ENCODE results near the gene ANKS1B. TPM values are rescaled to one million over a fixed set of nuclear protein-coding genes. Genes with fewer than 3 reads are reported as not detected.

Gene ANKS1B
- total RNA-seq, 1 experiment from 2014 or later, result 0.54 TPM

DNA sequence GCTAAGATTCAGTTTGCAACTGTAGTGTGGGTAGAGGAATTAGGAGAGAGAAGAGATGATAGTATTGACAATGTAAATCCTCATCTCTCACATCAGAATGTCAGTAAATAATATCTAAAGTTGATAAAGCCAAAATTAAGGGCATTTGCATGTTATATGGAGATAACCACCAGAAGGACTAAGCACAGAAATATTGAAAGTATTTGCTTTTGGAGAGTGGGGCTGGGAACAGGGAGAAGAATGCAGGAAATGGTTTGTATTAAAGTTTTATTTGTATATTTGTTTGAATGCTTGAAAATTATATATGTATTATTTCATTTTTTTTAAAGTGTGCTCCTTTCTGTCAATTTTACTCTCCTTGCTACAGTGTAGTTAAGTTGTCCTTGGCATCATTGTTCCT is 848.2 kb downstream of the ANKS1B start (continued):
- no peak for TF ChIP-seq POLR2AphosphoS5 (IDR thresholded peaks at IDR 0.05; ENCODE audit: low read depth, low read length)
- no peak for TF ChIP-seq JUND (IDR thresholded peaks at IDR 0.05)
- TF ChIP-seq, protein P1, sequence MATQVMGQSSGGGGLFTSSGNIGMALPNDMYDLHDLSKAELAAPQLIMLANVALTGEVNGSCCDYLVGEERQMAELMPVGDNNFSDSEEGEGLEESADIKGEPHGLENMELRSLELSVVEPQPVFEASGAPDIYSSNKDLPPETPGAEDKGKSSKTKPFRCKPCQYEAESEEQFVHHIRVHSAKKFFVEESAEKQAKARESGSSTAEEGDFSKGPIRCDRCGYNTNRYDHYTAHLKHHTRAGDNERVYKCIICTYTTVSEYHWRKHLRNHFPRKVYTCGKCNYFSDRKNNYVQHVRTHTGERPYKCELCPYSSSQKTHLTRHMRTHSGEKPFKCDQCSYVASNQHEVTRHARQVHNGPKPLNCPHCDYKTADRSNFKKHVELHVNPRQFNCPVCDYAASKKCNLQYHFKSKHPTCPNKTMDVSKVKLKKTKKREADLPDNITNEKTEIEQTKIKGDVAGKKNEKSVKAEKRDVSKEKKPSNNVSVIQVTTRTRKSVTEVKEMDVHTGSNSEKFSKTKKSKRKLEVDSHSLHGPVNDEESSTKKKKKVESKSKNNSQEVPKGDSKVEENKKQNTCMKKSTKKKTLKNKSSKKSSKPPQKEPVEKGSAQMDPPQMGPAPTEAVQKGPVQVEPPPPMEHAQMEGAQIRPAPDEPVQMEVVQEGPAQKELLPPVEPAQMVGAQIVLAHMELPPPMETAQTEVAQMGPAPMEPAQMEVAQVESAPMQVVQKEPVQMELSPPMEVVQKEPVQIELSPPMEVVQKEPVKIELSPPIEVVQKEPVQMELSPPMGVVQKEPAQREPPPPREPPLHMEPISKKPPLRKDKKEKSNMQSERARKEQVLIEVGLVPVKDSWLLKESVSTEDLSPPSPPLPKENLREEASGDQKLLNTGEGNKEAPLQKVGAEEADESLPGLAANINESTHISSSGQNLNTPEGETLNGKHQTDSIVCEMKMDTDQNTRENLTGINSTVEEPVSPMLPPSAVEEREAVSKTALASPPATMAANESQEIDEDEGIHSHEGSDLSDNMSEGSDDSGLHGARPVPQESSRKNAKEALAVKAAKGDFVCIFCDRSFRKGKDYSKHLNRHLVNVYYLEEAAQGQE (IDR thresholded peaks at IDR 0.05; ENCODE audit: low read depth), result no peak
- TF ChIP-seq, protein P2, sequence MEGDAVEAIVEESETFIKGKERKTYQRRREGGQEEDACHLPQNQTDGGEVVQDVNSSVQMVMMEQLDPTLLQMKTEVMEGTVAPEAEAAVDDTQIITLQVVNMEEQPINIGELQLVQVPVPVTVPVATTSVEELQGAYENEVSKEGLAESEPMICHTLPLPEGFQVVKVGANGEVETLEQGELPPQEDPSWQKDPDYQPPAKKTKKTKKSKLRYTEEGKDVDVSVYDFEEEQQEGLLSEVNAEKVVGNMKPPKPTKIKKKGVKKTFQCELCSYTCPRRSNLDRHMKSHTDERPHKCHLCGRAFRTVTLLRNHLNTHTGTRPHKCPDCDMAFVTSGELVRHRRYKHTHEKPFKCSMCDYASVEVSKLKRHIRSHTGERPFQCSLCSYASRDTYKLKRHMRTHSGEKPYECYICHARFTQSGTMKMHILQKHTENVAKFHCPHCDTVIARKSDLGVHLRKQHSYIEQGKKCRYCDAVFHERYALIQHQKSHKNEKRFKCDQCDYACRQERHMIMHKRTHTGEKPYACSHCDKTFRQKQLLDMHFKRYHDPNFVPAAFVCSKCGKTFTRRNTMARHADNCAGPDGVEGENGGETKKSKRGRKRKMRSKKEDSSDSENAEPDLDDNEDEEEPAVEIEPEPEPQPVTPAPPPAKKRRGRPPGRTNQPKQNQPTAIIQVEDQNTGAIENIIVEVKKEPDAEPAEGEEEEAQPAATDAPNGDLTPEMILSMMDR (IDR thresholded peaks at IDR 0.05 in 2 of 3, conservative IDR thresholded peaks at IDR 0.05 in 1 of 3; ENCODE audit: borderline replicate concordance in 1 of 3, insufficient read depth in 1 of 3, low read depth in 2 of 3, low read length in 2 of 3), result no peak

DNA sequence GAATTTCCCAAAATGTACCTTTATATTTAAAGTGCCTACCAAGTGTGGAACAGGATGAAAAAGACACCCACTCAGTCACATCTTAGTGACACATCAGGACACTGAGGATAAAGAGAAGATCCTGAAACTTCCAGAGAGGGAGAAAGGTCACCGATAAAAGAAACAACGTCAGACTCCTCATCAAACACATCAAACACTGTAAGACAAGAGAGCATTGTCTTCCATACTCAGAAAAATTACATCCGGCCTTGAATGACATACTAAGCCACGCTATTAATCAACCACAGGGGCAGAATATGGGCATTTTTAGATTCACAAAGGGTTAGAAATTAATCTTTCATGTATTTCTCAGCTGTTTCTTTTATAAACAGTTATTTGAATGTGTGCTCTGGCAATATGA is 849.4 kb downstream of the ANKS1B start:
- ChIA-PET RAD21 (ENCODE audit: low non-redundant PET in 1 of 2, low total read pairs in 2 of 2, uncharacterized antibody in 2 of 2, unreplicated experiment in 2 of 2) (no interaction called here), POLR2A (no interaction called here), CTCF (no interaction called here)
- ATAC-seq (no peak), DNase-seq (ENCODE audit: low read depth, low spot score) (no peak)
- H3K4me1 ChIP-seq (ENCODE audit: control insufficient read depth in 1 of 2, insufficient read depth in 2 of 2, low read length in 2 of 2), result no peaks in the 10 kb centered on the region
- no peaks in the 10 kb centered on the region for H3K79me2 ChIP-seq (ENCODE audit: insufficient read depth, low read length)
- H3K4me2 ChIP-seq (ENCODE audit: low read length), result no peak overlapping the region
- H4K20me1 ChIP-seq (ENCODE audit: insufficient read depth), result no peaks in the 10 kb centered on the region
- H3K9me2 ChIP-seq (ENCODE audit: insufficient read depth), result no peaks in the 10 kb centered on the region
- intact Hi-C loops (cut with micrococcal nuclease), result no loop called here
- H3K9me3 ChIP-seq (ENCODE audit: control insufficient read depth in 1 of 2, insufficient read depth in 1 of 2, low read depth in 1 of 2, low read length in 2 of 2), result no peaks in the 10 kb centered on the region
- H3K27ac ChIP-seq (ENCODE audit: low read depth, low read length), result no peak overlapping the region
- no peaks in the 10 kb centered on the region for H3K36me3 ChIP-seq (ENCODE audit: control insufficient read depth in 1 of 2, insufficient read depth in 2 of 2, low read length in 2 of 2)
- H3K9ac ChIP-seq (ENCODE audit: low read length), result no peak overlapping the region
- H3K4me3 ChIP-seq (replicated peaks in 1 of 2; ENCODE audit: low read depth in 1 of 2, low read length in 2 of 2), result no peak overlapping the region
- BruUV-seq (replicated peaks), result no TSS peak
- H2AFZ ChIP-seq (ENCODE audit: low read depth, low read length, poor library complexity, severe bottlenecking), result no peak overlapping the region
- H3K27me3 ChIP-seq (ENCODE audit: insufficient read depth, low read length), result peaks cover 35% of the 10 kb centered on the region
- TF ChIP-seq JUND (IDR thresholded peaks at IDR 0.05), result no peak
- TF ChIP-seq, protein P3, sequence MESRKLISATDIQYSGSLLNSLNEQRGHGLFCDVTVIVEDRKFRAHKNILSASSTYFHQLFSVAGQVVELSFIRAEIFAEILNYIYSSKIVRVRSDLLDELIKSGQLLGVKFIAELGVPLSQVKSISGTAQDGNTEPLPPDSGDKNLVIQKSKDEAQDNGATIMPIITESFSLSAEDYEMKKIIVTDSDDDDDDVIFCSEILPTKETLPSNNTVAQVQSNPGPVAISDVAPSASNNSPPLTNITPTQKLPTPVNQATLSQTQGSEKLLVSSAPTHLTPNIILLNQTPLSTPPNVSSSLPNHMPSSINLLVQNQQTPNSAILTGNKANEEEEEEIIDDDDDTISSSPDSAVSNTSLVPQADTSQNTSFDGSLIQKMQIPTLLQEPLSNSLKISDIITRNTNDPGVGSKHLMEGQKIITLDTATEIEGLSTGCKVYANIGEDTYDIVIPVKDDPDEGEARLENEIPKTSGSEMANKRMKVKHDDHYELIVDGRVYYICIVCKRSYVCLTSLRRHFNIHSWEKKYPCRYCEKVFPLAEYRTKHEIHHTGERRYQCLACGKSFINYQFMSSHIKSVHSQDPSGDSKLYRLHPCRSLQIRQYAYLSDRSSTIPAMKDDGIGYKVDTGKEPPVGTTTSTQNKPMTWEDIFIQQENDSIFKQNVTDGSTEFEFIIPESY (IDR thresholded peaks at IDR 0.05; ENCODE audit: extremely low read depth, insufficient replicate concordance, low read length), result no peak
- no peak for TF ChIP-seq CEBPB (IDR thresholded peaks at IDR 0.05; ENCODE audit: low read depth)
- TF ChIP-seq TCF7L2 (IDR thresholded peaks at IDR 0.05; ENCODE audit: borderline replicate concordance, extremely low read depth, insufficient read depth, insufficient read length), result no peak
- no peak for TF ChIP-seq CBX3 (IDR thresholded peaks at IDR 0.05; ENCODE audit: low read depth)
- TF ChIP-seq, protein P4, sequence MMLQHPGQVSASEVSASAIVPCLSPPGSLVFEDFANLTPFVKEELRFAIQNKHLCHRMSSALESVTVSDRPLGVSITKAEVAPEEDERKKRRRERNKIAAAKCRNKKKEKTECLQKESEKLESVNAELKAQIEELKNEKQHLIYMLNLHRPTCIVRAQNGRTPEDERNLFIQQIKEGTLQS (IDR thresholded peaks at IDR 0.05), result no peak
- no peak for TF ChIP-seq POLR2AphosphoS5 (IDR thresholded peaks at IDR 0.05; ENCODE audit: low read depth, low read length)
- no peak for TF ChIP-seq EGR1 (IDR thresholded peaks at IDR 0.05; ENCODE audit: low read depth)
- no peak for TF ChIP-seq ZNF274 (IDR thresholded peaks at IDR 0.05; ENCODE audit: low read depth, low read length)
- TF ChIP-seq EZH2phosphoT487 (IDR thresholded peaks at IDR 0.05; ENCODE audit: borderline replicate concordance), result no peak

Measured in HCT116 (cell line).